GM12878 (cell line): Measurements from ENCODE around the gene MFN1.

Experiments
- ASH2L ChIP-seq: fragments of 300-600, 200-600 bp; sonication (generic); IDR thresholded peaks from 2 replicates; pipeline ENCODE4 v1.6.1; 2017; ENCODE audit warnings: low read depth, mild to moderate bottlenecking, borderline replicate concordance
- BRCA1 ChIP-seq: IDR thresholded peaks from 2 replicates; pipeline ENCODE4 v1.6.1; 2011; ENCODE audit warnings: low read depth, low read length, improper control_type of control experiment
- CTCF ChIP-seq, 3 experiments: IDR thresholded peaks in 2 of 3; conservative IDR thresholded peaks in 1 of 3; 2 replicates each; pipeline ENCODE4 v1.5.1; 2011; ENCODE audit warnings: low read depth in 3 of 3, low read length in 3 of 3, mild to moderate bottlenecking in 3 of 3, control low read depth in 2 of 3, moderate library complexity in 2 of 3, inconsistent platforms in 1 of 3, mixed read lengths in 1 of 3; ENCODE audit not compliant: control insufficient read depth in 2 of 3, insufficient read depth in 1 of 3; ENCODE audit errors: extremely low read depth in 1 of 3
- EZH2 ChIP-seq: IDR thresholded peaks from 2 replicates; pipeline ENCODE4 v1.6.1; 2012; ENCODE audit warnings: low read depth, mild to moderate bottlenecking, control low read depth, inconsistent platforms, low read length, borderline replicate concordance; ENCODE audit not compliant: control insufficient read depth
- HDGF ChIP-seq: fragments of 450-650 bp; IDR thresholded peaks from 2 replicates; pipeline ENCODE4 v1.6.1; 2016; ENCODE audit warnings: antibody characterized with exemption
- LARP7 ChIP-seq: fragments of 450-650 bp; IDR thresholded peaks from 2 replicates; pipeline ENCODE4 v1.6.1; 2017; ENCODE audit warnings: mild to moderate bottlenecking
- POLR2A ChIP-seq: IDR thresholded peaks from 2 replicates; pipeline ENCODE4 v1.6.1; 2011; ENCODE audit warnings: low read depth, mild to moderate bottlenecking, low read length
- POLR2AphosphoS5 ChIP-seq: IDR thresholded peaks from 2 replicates; pipeline ENCODE4 v1.6.1; 2011; ENCODE audit warnings: mild to moderate bottlenecking, low read length, inconsistent platforms
- RAD21 ChIP-seq: IDR thresholded peaks from 2 replicates; pipeline ENCODE4 v1.6.1; 2011; ENCODE audit warnings: mild to moderate bottlenecking, low read depth, low read length, moderate library complexity; ENCODE audit not compliant: insufficient read depth
- SMAD1 ChIP-seq: fragments of 450-650 bp; IDR thresholded peaks from 2 replicates; pipeline ENCODE4 v1.6.1; 2018; ENCODE audit warnings: mild to moderate bottlenecking, low read depth; ENCODE audit not compliant: partially characterized antibody
- SMARCA5 ChIP-seq: fragments of 450-650 bp; IDR thresholded peaks from 2 replicates; pipeline ENCODE4 v1.6.1; 2017; ENCODE audit warnings: mild to moderate bottlenecking
- SP1 ChIP-seq: IDR thresholded peaks from one replicate; pipeline ENCODE4 v1.6.1; 2011; ENCODE audit warnings: low read depth, low read length
- STAT1 ChIP-seq: fragments of 450-650 bp; conservative IDR thresholded peaks from 2 replicates; pipeline ENCODE4 v1.6.1; 2014; ENCODE audit warnings: antibody characterized with exemption, mild to moderate bottlenecking
- ZBTB4 ChIP-seq: fragments of 450-650 bp; formaldehyde crosslinking; IDR thresholded peaks from 2 replicates; pipeline ENCODE4 v1.4.0; 2022; ENCODE audit warnings: mild to moderate bottlenecking, moderate library complexity

- TF ChIP-seq CTCF (IDR thresholded peaks at IDR 0.05 in 2 of 3, conservative IDR thresholded peaks at IDR 0.05 in 1 of 3; ENCODE audit: control insufficient read depth in 2 of 3, extremely low read depth in 1 of 3, insufficient read depth in 1 of 3, low read depth in 3 of 3, low read length in 3 of 3): no peak
- TF ChIP-seq HDGF: no peak
- TF ChIP-seq BRCA1: no peak
- TF ChIP-seq STAT1: no peak
- no peak for TF ChIP-seq POLR2AphosphoS5
- TF ChIP-seq SMARCA5: no peak
- no peak for TF ChIP-seq EZH2
- TF ChIP-seq POLR2A: no peak
- no peak for TF ChIP-seq RAD21
- no peak for TF ChIP-seq ASH2L
- no peak for TF ChIP-seq LARP7
- no peak for TF ChIP-seq SP1
- TF ChIP-seq ZBTB4: no peak
- no peak for TF ChIP-seq SMAD1
Observed at GRCh38 chr3:179404307-179404706, 56.8 kb downstream of the MFN1 start.
